Measurements from ENCODE around the gene RHO.

RHO gene

GRCh38 chr3:129559565-129560079 is 31.2 kb downstream of the RHO start:
- no peak for ATAC-seq
- DNase-seq: no peak

GRCh38 chr3:129560269-129560787 is 31.9 kb downstream of the RHO start:
- no peak for ATAC-seq
- no peak for DNase-seq

DNA sequence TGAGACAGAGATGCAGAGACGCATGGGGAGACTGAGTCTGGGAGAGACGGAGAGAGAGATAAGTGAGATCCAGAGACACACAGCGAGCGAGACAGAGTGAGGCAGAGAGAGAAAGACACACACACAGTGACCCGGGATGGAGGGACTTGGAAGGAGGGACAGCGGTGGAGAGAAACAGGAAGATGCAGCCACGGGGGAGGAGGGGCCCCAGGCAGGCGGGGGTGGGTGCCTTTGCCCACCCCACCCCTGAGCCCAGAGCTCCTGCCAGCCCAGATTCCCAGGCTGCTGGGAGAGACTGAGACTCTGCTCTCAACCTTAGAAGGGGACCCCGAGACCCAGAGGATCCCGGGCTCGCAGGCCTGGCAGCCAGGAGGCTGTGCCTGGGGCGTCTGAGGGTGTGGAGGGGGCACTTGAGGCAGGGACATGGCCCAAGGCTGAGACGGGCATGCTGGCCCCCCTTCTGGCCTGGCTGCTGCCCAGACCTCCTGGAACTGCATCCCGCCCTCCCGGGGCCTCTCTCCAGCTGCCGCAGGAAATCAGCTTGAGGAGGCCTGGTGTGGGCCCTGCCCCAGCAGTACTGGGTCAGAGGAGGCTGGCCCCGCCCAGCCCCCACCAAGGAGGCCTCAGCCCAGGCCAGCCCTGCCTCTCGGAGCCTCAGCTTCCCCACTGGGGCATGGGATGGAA is 32.6 kb downstream of the RHO start:
- DNase-seq (no peak), ATAC-seq (no peak)

GRCh38 chr3:129561619-129562248 is 33.3 kb downstream of the RHO start:
- DNase-seq (no peak), ATAC-seq (no peak)

DNA sequence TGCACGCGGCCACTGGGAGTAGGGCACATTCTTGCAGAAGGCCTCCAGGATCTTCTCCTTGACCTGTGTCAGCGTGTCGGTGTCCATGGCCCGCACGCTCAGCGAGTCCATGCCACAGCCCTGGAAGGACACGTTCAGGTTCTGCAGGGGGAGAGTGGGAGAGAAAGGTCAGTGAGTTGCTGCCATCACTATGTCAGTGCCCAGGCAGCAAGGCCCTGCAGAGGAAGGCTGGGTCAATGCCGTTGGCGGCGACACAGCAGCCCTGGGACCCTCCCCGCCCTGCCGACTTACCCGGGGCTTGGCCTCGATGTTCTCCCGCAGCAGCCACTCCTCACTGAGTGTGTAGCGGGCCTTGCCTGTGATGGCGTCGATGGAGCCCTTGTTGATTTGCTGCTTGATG is 34.4 kb downstream of the RHO start:
- DNase-seq (no peak), ATAC-seq (no peak)

DNA sequence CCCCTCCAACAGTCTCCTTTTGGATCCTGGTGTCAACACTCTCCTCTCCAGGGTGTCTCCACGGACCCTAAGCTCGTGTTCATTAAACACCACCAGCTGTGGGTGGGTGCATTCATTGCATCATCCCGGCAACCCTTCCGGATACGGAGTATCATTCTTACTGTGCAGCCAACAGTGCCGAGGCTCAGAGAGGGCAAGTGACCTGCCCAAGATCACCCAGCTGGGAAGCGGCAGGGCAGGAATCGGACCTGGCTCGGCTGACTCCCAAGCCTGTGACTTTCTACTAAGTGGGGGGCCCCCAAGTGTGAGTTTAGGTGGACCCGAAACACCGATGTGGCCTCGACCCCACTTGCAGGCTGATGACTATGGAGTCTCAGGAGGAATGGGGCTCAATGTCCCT is 34.9 kb downstream of the RHO start:
- ATAC-seq: no peak

GRCh38 chr3:129563850-129564535 is 35.6 kb downstream of the RHO start:
- no peak for ATAC-seq

More for the DNA sequence above, 34.9 kb downstream of the RHO start:
- DNase-seq: no peak

GRCh38 chr3:129564981-129565644 is 36.7 kb downstream of the RHO start:
- DNase-seq (no peak), ATAC-seq (no peak)

More at GRCh38 chr3:129563850-129564535, 35.6 kb downstream of the RHO start:
- no peak for DNase-seq

DNA sequence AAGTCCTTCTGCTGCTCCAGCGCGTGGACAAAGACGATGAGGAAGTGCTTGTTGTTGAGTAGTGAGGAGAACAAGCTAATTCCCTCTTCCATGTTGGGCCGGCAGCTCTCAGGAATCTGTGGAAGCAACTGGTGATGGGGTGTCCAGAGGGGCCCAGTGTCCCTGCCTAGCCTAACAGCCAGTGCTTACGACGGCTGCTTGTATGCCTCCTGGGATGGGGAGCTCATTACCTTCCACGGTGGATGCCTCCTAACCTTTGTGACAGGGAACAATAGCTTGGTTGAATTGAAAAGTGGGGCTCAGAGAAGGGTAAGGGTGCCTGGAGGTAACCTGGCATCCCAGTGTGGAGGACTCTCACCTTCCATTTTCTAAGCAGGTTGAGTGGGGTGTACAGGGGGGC is 37.5 kb downstream of the RHO start:
- DNase-seq (no peak), ATAC-seq (no peak)

- ATAC-seq: no peak
- no peak for DNase-seq
Observed at GRCh38 chr3:129567176-129567705, 38.8 kb downstream of the RHO start.

DNA sequence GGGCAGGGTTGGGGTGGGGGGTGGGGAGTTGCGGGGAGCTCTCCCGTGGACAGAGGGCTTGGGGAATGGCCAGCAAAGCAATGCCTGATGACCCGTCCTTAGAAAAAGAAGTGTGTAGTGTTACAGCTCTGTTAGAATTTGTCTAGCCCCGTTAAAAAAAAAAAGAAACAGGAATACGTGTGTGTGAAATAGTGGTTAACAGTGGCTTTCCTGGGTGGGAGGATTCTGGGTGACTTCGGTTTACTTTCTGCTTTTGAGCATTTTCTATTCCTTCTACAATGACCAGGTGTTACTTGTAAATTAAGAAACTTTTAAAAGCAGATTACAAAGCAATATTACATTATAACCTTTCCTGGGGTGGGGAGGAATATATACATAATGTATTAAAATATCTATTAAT is 39.5 kb downstream of the RHO start:
- ATAC-seq: no peak
- no peak for DNase-seq

DNA sequence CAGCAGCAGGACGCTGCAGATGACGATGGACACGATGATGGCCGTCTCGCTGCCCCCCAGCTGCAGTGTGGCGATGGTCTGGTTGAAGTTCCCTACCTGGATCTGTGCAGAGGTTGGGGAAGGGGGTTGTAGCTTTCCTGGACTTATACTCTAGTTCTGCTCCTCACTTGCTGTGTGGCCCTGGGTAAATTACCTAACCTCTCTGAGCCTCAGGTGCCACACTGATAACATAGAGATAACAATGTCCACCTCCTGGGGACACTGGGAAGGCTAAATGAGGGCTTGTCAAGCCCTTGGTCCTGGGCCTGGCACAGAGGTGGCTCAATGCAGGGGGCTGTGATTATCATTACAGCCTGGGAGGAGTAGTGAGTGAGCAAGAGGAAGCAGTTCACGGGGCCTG is 41.4 kb downstream of the RHO start:
- ATAC-seq (no peak), DNase-seq (no peak)

GRCh38 chr3:129571605-129572547 is 43.4 kb downstream of the RHO start:
- DNase-seq (no peak), ATAC-seq (no peak)

DNA sequence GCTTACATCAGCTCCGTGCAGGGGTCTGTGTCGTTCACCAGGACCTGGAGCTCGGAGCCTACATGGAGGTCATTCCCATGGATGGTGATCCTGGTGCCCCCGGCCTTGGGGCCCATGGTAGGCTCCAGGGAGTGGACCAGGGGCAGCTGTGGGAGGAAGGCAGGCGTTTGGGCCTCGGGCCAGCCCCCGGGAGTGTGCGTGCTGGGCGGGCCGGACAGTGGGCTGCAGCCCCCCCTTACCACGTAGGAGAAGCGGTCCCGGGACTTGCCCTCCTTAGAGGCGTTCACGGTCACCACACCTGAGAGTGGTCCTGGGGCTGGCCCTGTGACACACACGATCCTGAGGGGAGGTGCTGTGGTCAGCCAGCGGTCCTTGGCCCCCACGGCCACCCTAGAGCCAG is 44.2 kb downstream of the RHO start:
- DNase-seq (no peak), ATAC-seq (no peak)

DNA sequence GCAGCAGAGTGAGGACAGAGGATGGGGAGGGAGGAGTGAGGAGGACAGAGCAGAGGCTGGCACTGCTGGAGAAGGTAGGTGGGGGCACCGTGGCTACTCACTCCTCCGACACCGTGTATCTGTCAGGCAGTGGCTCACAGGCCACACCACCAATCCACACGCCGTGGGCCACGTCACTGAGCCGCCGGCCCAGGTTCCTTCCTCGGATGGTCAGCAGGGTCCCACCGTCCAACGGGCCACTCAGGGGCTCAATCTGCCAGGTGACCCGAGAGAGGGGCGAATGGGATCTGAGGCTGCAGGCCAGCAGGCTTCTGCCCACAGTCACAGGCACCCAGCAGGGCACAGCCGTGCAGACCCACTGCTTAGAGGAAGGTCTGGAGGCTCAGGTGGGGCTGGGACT is 45.1 kb downstream of the RHO start:
- ATAC-seq (no peak), DNase-seq (no peak)

DNA sequence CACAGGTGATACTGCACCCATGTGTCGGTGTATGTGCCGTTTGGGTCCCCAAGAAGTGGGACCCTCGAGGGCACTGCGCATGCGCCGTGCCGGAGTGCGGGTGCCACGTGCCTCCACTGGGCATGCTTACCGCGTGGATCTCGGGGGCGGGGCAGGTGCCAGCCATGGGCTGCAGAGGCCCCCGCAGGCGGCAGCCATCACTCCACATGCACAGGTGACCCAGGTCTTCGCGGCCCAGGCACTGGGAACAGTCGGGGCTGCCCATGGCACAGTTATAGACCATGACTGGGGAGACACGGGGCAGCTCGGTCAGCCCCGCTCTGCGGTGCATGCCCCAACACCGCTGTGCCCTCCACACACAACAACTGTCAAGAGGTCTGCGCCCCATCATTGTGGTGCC is 45.8 kb downstream of the RHO start:
- ATAC-seq (no peak), DNase-seq (no peak)

DNA sequence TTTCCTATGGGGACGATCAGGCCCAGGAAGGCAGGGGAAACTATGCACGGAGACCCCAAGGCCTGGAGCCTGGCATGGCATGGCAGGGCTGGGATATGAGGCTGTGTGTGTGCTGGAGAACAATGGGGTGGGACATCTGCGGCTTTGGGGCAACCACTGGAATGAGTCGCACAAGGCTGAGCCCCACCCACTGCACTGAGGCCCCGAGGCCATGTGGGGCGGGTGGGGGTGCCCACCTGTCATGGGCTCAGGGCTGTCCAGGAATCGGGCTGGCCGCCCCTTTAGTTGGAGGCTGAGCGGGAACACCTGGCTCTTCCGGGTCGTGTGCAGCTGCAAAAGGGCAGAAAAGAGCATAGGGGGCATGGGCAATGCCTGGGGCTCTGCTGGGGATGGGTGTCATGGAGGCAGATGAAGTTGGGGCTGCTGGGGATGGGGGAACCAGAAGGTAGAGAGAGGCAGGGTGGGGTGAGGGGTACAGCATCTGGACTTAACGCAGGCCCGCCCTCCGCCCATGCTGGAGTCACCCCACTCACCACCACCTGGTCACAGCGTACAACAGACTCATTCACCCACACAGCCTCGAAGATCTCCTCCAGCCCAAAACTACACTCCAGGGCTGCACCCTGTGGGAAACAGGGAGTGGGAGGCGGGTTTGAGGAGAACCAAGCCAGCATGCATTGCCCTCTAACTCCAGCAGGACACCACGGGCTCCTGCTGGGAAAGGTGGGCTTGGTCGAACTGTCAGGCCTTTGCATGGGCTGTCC is 47.0 kb downstream of the RHO start:
- no peak for ATAC-seq

GRCh38 chr3:129575997-129576384 is 47.6 kb downstream of the RHO start:
- DNase-seq: no peak
- no peak for ATAC-seq

More for the DNA sequence above, 47.0 kb downstream of the RHO start:
- no peak for DNase-seq

DNA sequence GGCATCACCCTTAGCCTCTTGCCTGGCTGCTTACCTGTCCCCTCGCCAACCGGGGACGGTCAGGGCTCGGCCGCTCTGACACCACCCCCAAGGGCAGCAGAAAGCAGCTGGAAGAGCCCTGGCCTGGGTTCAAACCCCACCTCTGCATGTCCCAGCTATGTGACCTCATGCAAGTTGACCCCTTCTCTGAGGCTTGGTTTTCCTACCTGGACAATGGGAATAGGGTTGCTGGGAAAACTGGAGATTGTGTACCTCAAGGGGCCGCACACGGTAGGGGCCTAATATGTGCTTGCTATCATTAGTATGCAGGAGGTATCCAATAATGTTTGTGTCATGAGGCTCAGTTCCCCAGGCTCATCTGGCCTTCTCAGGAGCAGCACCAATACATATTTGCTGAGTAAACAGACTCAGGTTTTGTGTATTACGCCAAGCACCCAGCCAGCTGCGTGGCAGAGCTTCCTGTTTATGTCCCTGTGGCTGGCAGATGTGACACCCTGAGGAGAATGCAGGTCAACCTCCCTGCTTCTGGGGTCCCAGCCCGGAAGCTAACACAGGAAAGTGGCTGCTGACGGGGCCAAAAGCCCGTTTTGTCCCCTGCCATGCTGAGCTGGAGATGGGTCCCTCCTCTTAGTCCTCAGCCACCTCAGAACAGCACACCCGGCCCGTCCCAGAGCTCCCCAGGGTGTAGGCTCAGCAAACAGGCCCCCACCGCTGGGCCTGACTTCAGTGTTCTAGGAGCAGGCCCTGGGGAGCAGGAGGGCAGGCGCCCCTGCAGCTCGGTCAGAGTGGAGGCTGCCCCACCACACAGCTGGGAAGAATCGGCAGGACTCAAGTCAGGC is 48.3 kb downstream of the RHO start:
- peak; percentile 32 for ATAC-seq
- DNase-seq: peak; percentile 49
